GM12878 (cell line): ENCODE data around the gene ZNF771.

ENCODE experiments used
- CHD2 ChIP-seq: IDR thresholded peaks from 2 replicates; pipeline ENCODE4 v1.6.1; 2011; ENCODE audit warnings: low read depth, low read length, improper control_type of control experiment, borderline replicate concordance
- EZH2 ChIP-seq: IDR thresholded peaks from 2 replicates; pipeline ENCODE4 v1.6.1; 2012; ENCODE audit warnings: low read depth, mild to moderate bottlenecking, control low read depth, inconsistent platforms, low read length, borderline replicate concordance; ENCODE audit not compliant: control insufficient read depth
- FOXM1 ChIP-seq: IDR thresholded peaks from 2 replicates; pipeline ENCODE4 v1.6.1; 2012; ENCODE audit warnings: low read depth, mild to moderate bottlenecking, inconsistent platforms, low read length, moderate library complexity
- NFYB ChIP-seq: IDR thresholded peaks from 2 replicates; pipeline ENCODE4 v1.6.1; 2011; ENCODE audit warnings: low read depth, mild to moderate bottlenecking, low read length, improper control_type of control experiment, moderate library complexity; ENCODE audit not compliant: insufficient read depth
- POLR2A ChIP-seq: IDR thresholded peaks from 2 replicates; pipeline ENCODE4 v1.6.1; 2011; ENCODE audit warnings: low read depth, mild to moderate bottlenecking, low read length
- RAD21 ChIP-seq: IDR thresholded peaks from 2 replicates; pipeline ENCODE4 v1.6.1; 2011; ENCODE audit warnings: mild to moderate bottlenecking, low read depth, low read length, moderate library complexity; ENCODE audit not compliant: insufficient read depth
- RFX5 ChIP-seq: IDR thresholded peaks from 2 replicates; pipeline ENCODE4 v1.6.1; 2011; ENCODE audit warnings: low read depth, low read length, improper control_type of control experiment
- SPI1 ChIP-seq: IDR thresholded peaks from 2 replicates; pipeline ENCODE4 v1.6.1; 2011; ENCODE audit warnings: low read depth, mild to moderate bottlenecking, low read length, moderate library complexity, borderline replicate concordance; ENCODE audit not compliant: insufficient read depth
- STAT3 ChIP-seq: IDR thresholded peaks from 2 replicates; pipeline ENCODE4 v1.6.1; 2011; ENCODE audit warnings: low read depth, low read length, improper control_type of control experiment
- ZNF592 ChIP-seq: fragments of 450-650 bp; IDR thresholded peaks from 2 replicates; pipeline ENCODE4 v1.6.1; 2017; ENCODE audit warnings: mild to moderate bottlenecking, moderate library complexity
- TF ChIP-seq, protein P1 (sequence below): IDR thresholded peaks from 2 replicates; pipeline ENCODE4 v1.6.1; 2011; ENCODE audit warnings: borderline replicate concordance, low read depth, mild to moderate bottlenecking, moderate library complexity, mixed read lengths, low read length; ENCODE audit not compliant: insufficient read depth; ENCODE audit errors: extremely low read length
- TF ChIP-seq, protein P2 (sequence below), 3 experiments: IDR thresholded peaks in 2 of 3; conservative IDR thresholded peaks in 1 of 3; 2 replicates each; pipeline ENCODE4 v1.5.1; 2011; ENCODE audit warnings: low read depth in 3 of 3, low read length in 3 of 3, mild to moderate bottlenecking in 3 of 3, control low read depth in 2 of 3, moderate library complexity in 2 of 3, inconsistent platforms in 1 of 3, mixed read lengths in 1 of 3; ENCODE audit not compliant: control insufficient read depth in 2 of 3, insufficient read depth in 1 of 3; ENCODE audit errors: extremely low read depth in 1 of 3

GRCh38 chr16:30445408-30446202 lies 38.2 kb downstream of the ZNF771 start, which contains the start of gene SEPHS2:
- TF ChIP-seq POLR2A (peak; percentile 90), RFX5 (no peak), FOXM1 (0 out of 2 replicates have a peak, but pooled peaks have one; percentile 37), ZNF592 (no peak), SPI1 (no peak), STAT3 (no peak), RAD21 (no peak), EZH2 (no peak), NFYB (peak; percentile 95), CHD2 (peak; percentile 85; the same call in 1 of the 2 replicates)
- TF ChIP-seq, protein P1, sequence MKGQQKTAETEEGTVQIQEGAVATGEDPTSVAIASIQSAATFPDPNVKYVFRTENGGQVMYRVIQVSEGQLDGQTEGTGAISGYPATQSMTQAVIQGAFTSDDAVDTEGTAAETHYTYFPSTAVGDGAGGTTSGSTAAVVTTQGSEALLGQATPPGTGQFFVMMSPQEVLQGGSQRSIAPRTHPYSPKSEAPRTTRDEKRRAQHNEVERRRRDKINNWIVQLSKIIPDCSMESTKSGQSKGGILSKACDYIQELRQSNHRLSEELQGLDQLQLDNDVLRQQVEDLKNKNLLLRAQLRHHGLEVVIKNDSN: peak; percentile 51
- TF ChIP-seq, protein P2, sequence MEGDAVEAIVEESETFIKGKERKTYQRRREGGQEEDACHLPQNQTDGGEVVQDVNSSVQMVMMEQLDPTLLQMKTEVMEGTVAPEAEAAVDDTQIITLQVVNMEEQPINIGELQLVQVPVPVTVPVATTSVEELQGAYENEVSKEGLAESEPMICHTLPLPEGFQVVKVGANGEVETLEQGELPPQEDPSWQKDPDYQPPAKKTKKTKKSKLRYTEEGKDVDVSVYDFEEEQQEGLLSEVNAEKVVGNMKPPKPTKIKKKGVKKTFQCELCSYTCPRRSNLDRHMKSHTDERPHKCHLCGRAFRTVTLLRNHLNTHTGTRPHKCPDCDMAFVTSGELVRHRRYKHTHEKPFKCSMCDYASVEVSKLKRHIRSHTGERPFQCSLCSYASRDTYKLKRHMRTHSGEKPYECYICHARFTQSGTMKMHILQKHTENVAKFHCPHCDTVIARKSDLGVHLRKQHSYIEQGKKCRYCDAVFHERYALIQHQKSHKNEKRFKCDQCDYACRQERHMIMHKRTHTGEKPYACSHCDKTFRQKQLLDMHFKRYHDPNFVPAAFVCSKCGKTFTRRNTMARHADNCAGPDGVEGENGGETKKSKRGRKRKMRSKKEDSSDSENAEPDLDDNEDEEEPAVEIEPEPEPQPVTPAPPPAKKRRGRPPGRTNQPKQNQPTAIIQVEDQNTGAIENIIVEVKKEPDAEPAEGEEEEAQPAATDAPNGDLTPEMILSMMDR (IDR thresholded peaks at IDR 0.05 in 2 of 3, conservative IDR thresholded peaks at IDR 0.05 in 1 of 3; ENCODE audit: control insufficient read depth in 2 of 3, extremely low read depth in 1 of 3, insufficient read depth in 1 of 3, low read depth in 3 of 3, low read length in 3 of 3): peak; percentile 38 to 52 (median 49); a peak in 5 of 6 replicates
